Ovary (tissue), 10 donors: ENCODE data around the gene MAP2K5. TPM values are rescaled to one million over a fixed set of nuclear protein-coding genes. Genes with fewer than 3 reads are reported as not detected.

Experiments used
- DNase-seq, 5 donors: peaks; one replicate each; pipeline ENCODE4 v3.0.0-alpha.2; 2019 to 2020
- H3K27ac ChIP-seq, 2 donors: fragments of 200-600 bp; one replicate each; pipeline versions ENCODE4 v1.5.1 to v1.8.0; 2019 to 2022
- H3K27me3 ChIP-seq: fragments of 200-600 bp; one replicate; pipeline ENCODE4 v1.8.0; 2022
- H3K36me3 ChIP-seq: fragments of 200-600 bp; sonication (generic); one replicate; pipeline ENCODE4 v1.5.1; 2019
- H3K4me1 ChIP-seq: one replicate; pipeline ENCODE4 v1.8.1; 2013; ENCODE audit warnings: mild to moderate bottlenecking, moderate library complexity; ENCODE audit not compliant: insufficient read depth
- H3K4me3 ChIP-seq: fragments of 200-600 bp; sonication (generic); one replicate; pipeline ENCODE4 v1.5.1; 2017
- H3K9me3 ChIP-seq, 2 donors: fragments of 200-600 bp in 1 of 2; sonication (generic) in 1 of 2; one replicate each; pipeline versions ENCODE4 v1.5.1 to v1.8.1; 2013 to 2019; ENCODE audit warnings: mild to moderate bottlenecking in 1 of 2, moderate library complexity in 1 of 2
- CTCF ChIP-seq, 3 donors: fragments of 450-650 bp in 2 of 3; fragments of 200-600 bp in 1 of 3; IDR thresholded peaks; one replicate each; pipeline versions ENCODE4 v1.5.1 to v1.8.0; 2016 to 2022; ENCODE audit warnings: antibody characterized with exemption in 3 of 3, mild to moderate bottlenecking in 1 of 3
- EP300 ChIP-seq: sonication (generic); formaldehyde crosslinking; IDR thresholded peaks from one replicate; pipeline ENCODE4 v1.6.1; 2017; ENCODE audit warnings: antibody characterized with exemption
- POLR2A ChIP-seq: fragments of 450-650 bp; IDR thresholded peaks from one replicate; pipeline ENCODE4 v1.6.1; 2017; ENCODE audit warnings: antibody characterized with exemption, mild to moderate bottlenecking, moderate library complexity
- WGBS, 3 donors: extraction: QIAGEN DNeasy Blood & Tissue Kit in 1 of 3; methylation state at CpG; one replicate each; pipeline versions ENCODE4 v1.1.5 to v1.1.7; 2013 to 2017; 5-methylcytosine and 5-hydroxymethylcytosine counted together
- intact Hi-C, 4 donors: fragments of 100-400 bp; cut with DNase I; formaldehyde crosslinking; loops; one replicate each; pipeline versions ENCODE4 v1.11.0 to v1.15.1; 2022 to 2023
- long read RNA-seq, 3 donors: library from polyadenylated mRNA in 2 of 3; unstranded in 2 of 3; transcript quantifications; one replicate each; pipeline ENCODE4 v2.0.0 and lab custom pipeline, GENCODE V29; 2021 to 2026
- polyA plus RNA-seq, 2 donors: library from polyadenylated mRNA; stranded (reverse); fragments of 200-250 nt in 1 of 2; fragments of 350-450 nt in 1 of 2; fragmentation: Illumina TruSeq in 1 of 2; extraction: RNeasy Lipid Tissue Mini Kit (QIAGEN cat#74804) in 1 of 2; gene quantifications; one replicate each; pipeline ENCODE4 v1.2.3, GENCODE V29; 2013 to 2014
- total RNA-seq, 7 donors: library from RNA; depleted of rRNA in 2 of 7; stranded (reverse); fragments of >200 nt in 2 of 7; fragmentation: NEBNext Ultra II Directional in 3 of 7; extraction: Animal tissue kit (Norgen Biotek cat#: 25700) in 3 of 7; gene quantifications; one replicate each; pipeline versions ENCODE4 v1.1.0 to v1.2.4, GENCODE V29; 2016 to 2023
- donor health status: DM: no; HTN: no; CAD: no; lungs with moderate emphysema.
- donor health status: DM: no; HTN: no; CAD: no.
- donor health status: Bipolar disorder and iron deficiency.
- donor health status: DM: yes; HTN: yes; CAD: no.
- donor health status: DM: no; HTN: no; CAD: no.
- donor health status: DM: yes; HTN: yes; CAD: no.

MAP2K5 gene
- total RNA-seq = 10 to 100 TPM in 6 of 7 donors, 1 to 10 TPM in 1; 4.0 to 24.9 (median 23.2) TPM
- polyA plus RNA-seq = 10 to 100 TPM; 16.4 to 39.8 TPM
- long read RNA-seq, donor 1, transcript MAP2K5-204 (21 exons, 1,689 nt) = minor isoform, 8 of 97 reads
- long read RNA-seq, donor 1, transcript MAP2K5-201 (22 exons, 2,347 nt) = major isoform, 62 of 97 reads
- long read RNA-seq, donor 1, partial matches to known transcripts = 4 of 97 reads
- long read RNA-seq, donor 1, other reads (novel, unspliced or antisense) = 23 of 97 reads
- long read RNA-seq, donor 2, partial matches to known transcripts = 0 of 5 reads
- long read RNA-seq, donor 2, other reads (novel, unspliced or antisense) = 0 of 5 reads
- long read RNA-seq, donor 3, transcript MAP2K5-201 (22 exons, 2,347 nt) = major isoform, 12 of 24 reads
- long read RNA-seq, donor 3, partial matches to known transcripts = 2 of 24 reads
- long read RNA-seq, donor 3, other reads (novel, unspliced or antisense) = 9 of 24 reads

GRCh38 chr15:67542420-67543347, at the start of gene MAP2K5:
TSS of gene MAP2K5 (plus strand) at chr15:67542703. CDS start at chr15:67543336, 633 bp downstream.
- Histone ChIP-seq H3K27me3 (no peaks in the 10 kb centered on the region), H3K4me1 (peaks cover 2% of the 10 kb centered on the region), H3K27ac (peak within 1 kb of the TSS; percentile 54 to 82), H3K9me3 (no peaks in the 10 kb centered on the region), H3K4me3 (peak within 1 kb of the TSS; percentile 94), H3K36me3 (no peaks in the 10 kb centered on the region)
- WGBS, 3 donors = 0 to 1% (median 1%) methylated on average over 37 to 91 of the region's 91 CpGs
- TF ChIP-seq EP300 = no peak
- peak; percentile 44 for TF ChIP-seq POLR2A
- TF ChIP-seq CTCF (IDR thresholded peaks at IDR 0.05) = no peak
- peak; percentile 80 to 89 (median 86) for DNase-seq
- intact Hi-C loops = loop anchor here in 1 of 4 donors (5.0 kb wide), 1 partner anchor 295 kb away; no protein-coding TSS in a partner anchor

GRCh38 chr15:67495585-67495984, 46.9 kb upstream of the MAP2K5 start:
- intact Hi-C loops = no loop called here
- Histone ChIP-seq H3K27ac (no peak overlapping the region), H3K4me1 (no peaks in the 10 kb centered on the region), H3K9me3 (no peaks in the 10 kb centered on the region), H3K36me3 (no peaks in the 10 kb centered on the region), H3K4me3 (no peak overlapping the region), H3K27me3 (no peaks in the 10 kb centered on the region)
- TF ChIP-seq CTCF (IDR thresholded peaks at IDR 0.05) (no peak), EP300 (no peak), POLR2A (no peak)
- no peak for DNase-seq
- WGBS, 3 donors = 97 to 99% (median 98%) methylated on average over 1 of the region's 1 CpG

- Histone ChIP-seq H3K27me3 (no peaks in the 10 kb centered on the region), H3K4me3 (no peak overlapping the region), H3K4me1 (no peaks in the 10 kb centered on the region), H3K36me3 (no peaks in the 10 kb centered on the region), H3K9me3 (no peaks in the 10 kb centered on the region), H3K27ac (no peak overlapping the region)
- WGBS, 3 donors = 15 to 23% (median 22%) methylated on average over 2 of the region's 2 CpGs
- no peak for TF ChIP-seq EP300
- TF ChIP-seq POLR2A = no peak
- no peak for TF ChIP-seq CTCF (IDR thresholded peaks at IDR 0.05)
- intact Hi-C loops = loop anchor here in 2 of 4 donors (10.0 kb wide), 1 partner anchor 333 kb away; no protein-coding TSS in a partner anchor
- no peak for DNase-seq
Measured at GRCh38 chr15:67501177-67501835, 41.2 kb upstream of the MAP2K5 start.
